HG03439 (cell line): Measurements from ENCODE around the gene CCM2.

Experiments
- ATAC-seq: cut with Tn5 transposase; IDR thresholded peaks from one replicate; pipeline ENCODE4 v1.9.1; 2021; ENCODE audit warnings: mild to moderate bottlenecking, moderate library complexity; ENCODE audit not compliant: unreplicated experiment

Gene CCM2

DNA sequence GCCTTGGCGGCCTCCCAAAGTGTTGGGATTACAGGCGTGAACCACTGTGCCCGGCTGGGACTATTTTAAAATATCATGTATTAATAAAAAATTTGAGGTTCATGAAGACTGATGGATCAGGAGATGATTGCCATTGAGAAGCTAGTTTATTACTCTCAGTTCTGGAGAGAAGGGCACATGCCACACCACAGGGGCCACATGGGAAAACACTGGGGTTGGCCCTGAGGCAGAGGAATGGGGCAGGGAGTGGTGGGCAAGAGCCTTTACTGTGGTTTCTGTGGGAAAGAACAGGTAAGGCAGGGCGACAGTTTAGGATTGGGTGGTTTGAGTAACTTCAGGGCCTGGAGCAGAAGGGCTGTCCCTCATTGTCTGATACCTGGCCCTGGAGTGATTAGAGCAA is 118.3 kb downstream of the CCM2 start:
- ATAC-seq, result no peak

DNA sequence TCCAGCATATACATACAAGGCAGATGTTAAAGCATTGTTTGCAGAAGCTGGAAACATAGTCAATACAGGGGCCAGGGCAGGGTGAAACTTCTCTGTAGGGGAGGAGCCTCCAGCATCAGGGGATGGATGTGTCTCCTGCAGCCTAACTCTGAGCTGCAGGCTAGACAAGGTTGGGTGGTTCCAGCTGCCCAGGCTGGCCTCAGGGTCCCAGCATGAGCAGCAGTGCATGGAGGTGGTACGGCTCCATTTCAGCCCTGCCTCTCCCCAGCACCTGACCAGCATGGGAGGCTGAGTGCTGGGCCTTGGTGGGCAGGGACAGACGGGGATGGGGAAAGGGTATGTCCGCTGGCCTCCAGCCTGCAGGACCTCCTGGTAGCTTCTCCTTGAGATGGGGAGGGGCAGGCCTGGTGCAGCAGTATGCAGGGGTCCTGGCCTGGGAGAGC is 118.9 kb downstream of the CCM2 start:
- ATAC-seq, result no peak

GRCh38 chr7:45119550-45119949 is 119.5 kb downstream of the CCM2 start:
- no peak for ATAC-seq

GRCh38 chr7:45122975-45123860 is 123.2 kb downstream of the CCM2 start:
- ATAC-seq, result no peak

- no peak for ATAC-seq
These were observed 124.1 kb downstream of the CCM2 start for GRCh38 chr7:45123913-45124710.

DNA sequence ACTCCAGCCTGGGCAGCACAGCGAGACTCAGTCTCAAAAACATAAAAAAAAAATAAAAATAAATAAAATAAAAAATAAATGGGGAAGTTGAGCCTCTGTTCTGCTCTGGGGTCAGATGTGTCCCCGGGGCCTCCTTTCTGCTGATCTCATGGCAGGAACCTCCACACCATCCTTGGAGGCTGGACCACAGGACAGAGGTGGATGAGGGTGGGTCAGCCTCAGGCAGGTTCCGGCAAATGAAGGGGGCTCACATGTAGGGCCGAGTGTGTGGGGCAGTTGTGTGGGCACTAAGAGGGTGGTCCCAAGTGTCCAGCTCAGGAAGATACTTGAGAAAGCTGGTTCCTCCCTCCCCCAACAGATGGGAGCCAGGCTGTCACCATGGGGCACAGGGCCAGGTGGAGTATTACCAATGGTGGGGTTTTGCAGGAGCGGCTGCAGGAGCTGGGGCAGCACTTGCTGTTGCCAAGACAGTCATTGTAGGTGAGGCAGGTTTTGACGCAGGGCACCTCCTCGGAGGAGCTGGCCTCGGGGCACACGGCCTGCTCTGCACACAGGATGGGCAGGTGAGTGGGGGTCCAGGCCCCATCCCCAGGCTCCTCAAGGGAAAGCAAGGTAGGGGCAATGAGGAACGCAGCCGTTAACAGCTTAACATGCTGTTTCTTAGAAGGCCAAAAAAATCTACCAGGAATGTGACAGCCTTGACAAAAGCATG is 125.3 kb downstream of the CCM2 start:
- no peak for ATAC-seq
